Upper lobe of left lung (tissue), 6 donors: Measurements from ENCODE around the gene ALX4. TPM values are rescaled to one million over a fixed set of nuclear protein-coding genes. Genes with fewer than 3 reads are reported as not detected.
A peak's percentile ranks its signal among the peaks of the same experiment; 100 is the strongest.

Experiments
- ATAC-seq, 2 donors: fragments of 200-7000 bp; cut with Tn5 transposase; one replicate each; pipeline ENCODE4 v1.9.1; 2022; ENCODE audit warnings: mild to moderate bottlenecking in 2 of 2, moderate library complexity in 2 of 2; ENCODE audit not compliant: low FRiP score in 2 of 2
- DNase-seq, 2 donors: peaks; one replicate each; pipeline ENCODE4 v3.0.0-alpha.2; 2019 to 2020
- H3K27ac ChIP-seq, 4 donors: fragments of 200-600 bp; sonication (generic); one replicate each; pipeline ENCODE4 v1.5.1; 2016 to 2019
- H3K27me3 ChIP-seq, 4 donors: fragments of 200-600 bp; sonication (generic); one replicate each; pipeline ENCODE4 v1.5.1; 2017 to 2019
- H3K36me3 ChIP-seq, 4 donors: fragments of 200-600 bp; sonication (generic); one replicate each; pipeline ENCODE4 v1.5.1; 2016 to 2019
- H3K4me1 ChIP-seq, 4 donors: fragments of 200-600 bp; sonication (generic); one replicate each; pipeline ENCODE4 v1.5.1; 2018 to 2019
- H3K4me3 ChIP-seq, 4 donors: fragments of 200-600 bp; sonication (generic); one replicate each; pipeline ENCODE4 v1.5.1; 2017 to 2019; ENCODE audit warnings: mild to moderate bottlenecking in 2 of 4, moderate library complexity in 1 of 4
- H3K9me3 ChIP-seq, 4 donors: fragments of 200-600 bp; sonication (generic); one replicate each; pipeline ENCODE4 v1.5.1; 2018 to 2019
- CTCF ChIP-seq, 6 experiments: fragments of 450-650 bp in 4 of 6; fragments of 200-600 bp in 2 of 6; sonication (generic) in 2 of 6; IDR thresholded peaks; one replicate each; pipeline ENCODE4 v1.5.1; 2016 to 2019; ENCODE audit warnings: antibody characterized with exemption in 6 of 6
- EP300 ChIP-seq, 4 donors: sonication (generic); formaldehyde crosslinking; IDR thresholded peaks; one replicate each; pipeline ENCODE4 v1.5.1; 2017; ENCODE audit warnings: antibody characterized with exemption in 4 of 4, control low read depth in 2 of 4
- POLR2A ChIP-seq, 4 donors: fragments of 450-650 bp; IDR thresholded peaks; one replicate each; pipeline ENCODE4 v1.5.1; 2016 to 2017; ENCODE audit warnings: antibody characterized with exemption in 4 of 4, mild to moderate bottlenecking in 2 of 4
- POLR2AphosphoS5 ChIP-seq, 2 donors: sonication (generic); formaldehyde crosslinking; IDR thresholded peaks; one replicate each; pipeline ENCODE4 v1.5.1; 2017; ENCODE audit warnings: antibody characterized with exemption in 2 of 2
- WGBS, 2 donors: methylation state at CpG; one replicate each; pipeline ENCODE4 v1.1.5; 2017 to 2018; 5-methylcytosine and 5-hydroxymethylcytosine counted together
- total RNA-seq, 6 donors: library from RNA; depleted of rRNA in 4 of 6; stranded (reverse); fragments of >200 nt in 4 of 6; gene quantifications; one replicate each; pipeline versions ENCODE4 v1.1.0 to v1.2.1, GENCODE V29; 2016 to 2021
- donor health status: DM: no; HTN: no; CAD: no; lungs with moderate emphysema.
- donor health status: DM: no; HTN: yes; CAD: no; lungs with severe emphysema.

ALX4 gene
- total RNA-seq, 6 donors from 2014 or later, result not detected

GRCh38 chr11:44267006-44267749 lies 42.8 kb downstream of the ALX4 start:
- no peak overlapping the region for H3K4me3 ChIP-seq
- ATAC-seq (no peak), DNase-seq (no peak)
- WGBS, 2 donors, result 88% methylated on average over 17 to 24 of the region's 24 CpGs
- no peaks in the 10 kb centered on the region for H3K27me3 ChIP-seq
- no peak overlapping the region for H3K27ac ChIP-seq
- TF ChIP-seq EP300 (IDR thresholded peaks at IDR 0.05) (no peak), CTCF (IDR thresholded peaks at IDR 0.05) (no peak), POLR2A (IDR thresholded peaks at IDR 0.05) (no peak), POLR2AphosphoS5 (IDR thresholded peaks at IDR 0.05) (no peak)
- H3K9me3 ChIP-seq, result no peaks in the 10 kb centered on the region
- no peaks in the 10 kb centered on the region for H3K4me1 ChIP-seq
- no peaks in the 10 kb centered on the region for H3K36me3 ChIP-seq

- no peak for ATAC-seq
These were observed 43.7 kb downstream of the ALX4 start for GRCh38 chr11:44266056-44266780.

GRCh38 chr11:44264761-44265160 lies 45.2 kb downstream of the ALX4 start:
- 83 to 85% methylated on average over 6 to 22 of the region's 22 CpGs for WGBS, 2 donors
- DNase-seq, result peak in 1 of 2 donors; percentile 73
- no peak for ATAC-seq
- TF ChIP-seq POLR2AphosphoS5 (IDR thresholded peaks at IDR 0.05) (no peak), CTCF (IDR thresholded peaks at IDR 0.05) (no peak), POLR2A (IDR thresholded peaks at IDR 0.05) (no peak), EP300 (IDR thresholded peaks at IDR 0.05) (no peak)
- no peaks in the 10 kb centered on the region for H3K4me1 ChIP-seq
- H3K9me3 ChIP-seq, result no peaks in the 10 kb centered on the region
- H3K4me3 ChIP-seq, result no peak overlapping the region
- no peaks in the 10 kb centered on the region for H3K36me3 ChIP-seq
- H3K27ac ChIP-seq, result no peak overlapping the region
- H3K27me3 ChIP-seq, result no peaks in the 10 kb centered on the region

More at GRCh38 chr11:44266056-44266780, 43.7 kb downstream of the ALX4 start:
- H3K4me1 ChIP-seq, result no peaks in the 10 kb centered on the region
- no peak for DNase-seq
- no peak overlapping the region for H3K4me3 ChIP-seq
- TF ChIP-seq POLR2AphosphoS5 (IDR thresholded peaks at IDR 0.05) (no peak), CTCF (IDR thresholded peaks at IDR 0.05) (no peak), POLR2A (IDR thresholded peaks at IDR 0.05) (no peak), EP300 (IDR thresholded peaks at IDR 0.05) (no peak)
- no peaks in the 10 kb centered on the region for H3K9me3 ChIP-seq
- no peak overlapping the region for H3K27ac ChIP-seq
- WGBS, 2 donors, result 76 to 94% methylated on average over 5 to 9 of the region's 9 CpGs
- H3K27me3 ChIP-seq, result no peaks in the 10 kb centered on the region
- H3K36me3 ChIP-seq, result no peaks in the 10 kb centered on the region

- Histone ChIP-seq H3K9me3 (no peaks in the 10 kb centered on the region), H3K27me3 (no peaks in the 10 kb centered on the region), H3K36me3 (no peaks in the 10 kb centered on the region), H3K27ac (no peak overlapping the region), H3K4me1 (no peaks in the 10 kb centered on the region), H3K4me3 (no peak overlapping the region)
- ATAC-seq (no peak), DNase-seq (no peak)
- TF ChIP-seq POLR2A (IDR thresholded peaks at IDR 0.05) (no peak), EP300 (IDR thresholded peaks at IDR 0.05) (no peak), POLR2AphosphoS5 (IDR thresholded peaks at IDR 0.05) (no peak), CTCF (IDR thresholded peaks at IDR 0.05) (no peak)
- 79 to 100% methylated on average over 2 to 8 of the region's 8 CpGs for WGBS, 2 donors
These were observed 45.5 kb downstream of the ALX4 start for GRCh38 chr11:44264438-44264749.
